H9 (cell line): ENCODE results near the gene KRTAP5-1. TPM values are rescaled to one million over a fixed set of nuclear protein-coding genes. Genes with fewer than 3 reads are reported as not detected.
"Not testable (repeated sequence)": the region's sequence is repeated elsewhere in the genome, so short reads cannot be mapped to it uniquely, and the experiment has no call there.

Experiments used
- DNase-seq: peaks from one replicate; pipeline ENCODE4 v3.0.0-alpha.2; 2017
- H2AFZ ChIP-seq: one replicate; pipeline ENCODE4 v1.6.1; 2013; ENCODE audit warnings: mild to moderate bottlenecking, low read length, control low read depth, moderate library complexity
- H2AK5ac ChIP-seq: 2 replicates; pipeline ENCODE4 v1.6.1; 2013; ENCODE audit warnings: low read length, control low read depth, mixed read lengths; ENCODE audit not compliant: insufficient read length
- H2BK120ac ChIP-seq: one replicate; pipeline ENCODE4 v1.6.1; 2013; ENCODE audit warnings: low read depth, mild to moderate bottlenecking, low read length, control low read depth, inconsistent platforms; ENCODE audit not compliant: poor library complexity, severe bottlenecking
- H2BK12ac ChIP-seq: 2 replicates; pipeline ENCODE4 v1.6.1; 2013; ENCODE audit warnings: low read length, control low read depth, mixed read lengths, low read depth; ENCODE audit not compliant: insufficient read length
- H2BK15ac ChIP-seq: 2 replicates; pipeline ENCODE4 v1.6.1; 2013; ENCODE audit warnings: low read depth, low read length, control low read depth
- H2BK20ac ChIP-seq: one replicate; pipeline ENCODE4 v1.6.1; 2013; ENCODE audit warnings: low read depth, mild to moderate bottlenecking, low read length, control low read depth, inconsistent platforms; ENCODE audit not compliant: poor library complexity, severe bottlenecking
- H2BK5ac ChIP-seq: 2 replicates; pipeline ENCODE4 v1.6.1; 2013; ENCODE audit warnings: low read length, control low read depth, mixed read lengths; ENCODE audit not compliant: insufficient read length
- H3K14ac ChIP-seq: 2 replicates; pipeline ENCODE4 v1.6.1; 2013; ENCODE audit warnings: low read length, control low read depth; ENCODE audit not compliant: insufficient read depth
- H3K18ac ChIP-seq: 2 replicates; pipeline ENCODE4 v1.6.1; 2013; ENCODE audit warnings: low read depth, mild to moderate bottlenecking, mixed read lengths, low read length, control low read depth; ENCODE audit not compliant: insufficient read length
- H3K23ac ChIP-seq: 2 replicates; pipeline ENCODE4 v1.6.1; 2013; ENCODE audit warnings: low read length, control low read depth, mixed read lengths, low read depth; ENCODE audit not compliant: insufficient read length
- H3K23me2 ChIP-seq: 2 replicates; pipeline ENCODE4 v1.6.1; 2013; ENCODE audit warnings: low read depth, mild to moderate bottlenecking, mixed read lengths, low read length, control low read depth; ENCODE audit not compliant: insufficient read length, poor library complexity, severe bottlenecking
- H3K27ac ChIP-seq: 2 replicates; pipeline ENCODE4 v1.5.1; 2013; ENCODE audit warnings: low read length, control low read depth, mixed read lengths, low read depth; ENCODE audit not compliant: insufficient read length
- H3K27me3 ChIP-seq: 2 replicates; pipeline ENCODE4 v1.6.1; 2013; ENCODE audit warnings: low read length, control low read depth, inconsistent platforms; ENCODE audit not compliant: insufficient read depth
- H3K4ac ChIP-seq: 2 replicates; pipeline ENCODE4 v1.6.1; 2013; ENCODE audit warnings: low read depth, mild to moderate bottlenecking, control low read depth, inconsistent platforms, low read length, moderate library complexity
- H3K4me1 ChIP-seq: 2 replicates; pipeline ENCODE4 v1.6.1; 2013; ENCODE audit warnings: low read length, control low read depth, inconsistent platforms; ENCODE audit not compliant: insufficient read depth
- H3K4me2 ChIP-seq: 2 replicates; pipeline ENCODE4 v1.6.1; 2013; ENCODE audit warnings: low read length, control low read depth, mixed read lengths; ENCODE audit not compliant: insufficient read length, insufficient read depth
- H3K56ac ChIP-seq: 2 replicates; pipeline ENCODE4 v1.6.1; 2013; ENCODE audit warnings: low read depth, mild to moderate bottlenecking, mixed read lengths, low read length, control low read depth; ENCODE audit not compliant: insufficient read length
- H3K79me1 ChIP-seq: 2 replicates; pipeline ENCODE4 v1.6.1; 2013; ENCODE audit warnings: low read depth, mild to moderate bottlenecking, moderate library complexity, low read length, control low read depth, inconsistent platforms; ENCODE audit not compliant: insufficient read depth, poor library complexity, severe bottlenecking
- H3K79me2 ChIP-seq: 2 replicates; pipeline ENCODE4 v1.6.1; 2013; ENCODE audit warnings: low read length, control low read depth, inconsistent platforms; ENCODE audit not compliant: insufficient read depth
- H3K9ac ChIP-seq: 2 replicates; pipeline ENCODE4 v1.6.1; 2013; ENCODE audit warnings: low read length, control low read depth, mixed read lengths; ENCODE audit not compliant: insufficient read length; ENCODE audit errors: extremely low read depth
- H3K9me3 ChIP-seq: one replicate; pipeline ENCODE4 v1.6.1; 2013; ENCODE audit warnings: low read depth, low read length, inconsistent platforms; ENCODE audit not compliant: control insufficient read depth
- H3T11ph ChIP-seq: one replicate; pipeline ENCODE4 v1.6.1; 2013; ENCODE audit warnings: mild to moderate bottlenecking, low read length, control low read depth, inconsistent platforms
- H4K20me1 ChIP-seq: one replicate; pipeline ENCODE4 v1.6.1; 2013; ENCODE audit not compliant: control insufficient read depth, insufficient read length, insufficient read depth
- H4K5ac ChIP-seq: 2 replicates; pipeline ENCODE4 v1.6.1; 2013; ENCODE audit warnings: low read depth, mild to moderate bottlenecking, mixed read lengths, low read length, control low read depth; ENCODE audit not compliant: insufficient read length
- H4K8ac ChIP-seq: replicated peaks from 2 replicates; pipeline ENCODE4 v1.6.1; 2013; ENCODE audit warnings: low read length, control low read depth, mixed read lengths, low read depth; ENCODE audit not compliant: insufficient read length
- H4K91ac ChIP-seq: 2 replicates; pipeline ENCODE4 v1.6.1; 2013; ENCODE audit warnings: low read depth, mild to moderate bottlenecking, moderate library complexity, mixed read lengths, low read length, control low read depth; ENCODE audit not compliant: insufficient read length
- H3K27ac Mint-ChIP-seq, 3 experiments: 2 replicates in 2 of 3; 3 replicates in 1 of 3; pipeline ENCODE4 v1.8.0; 2020 to 2021; ENCODE audit warnings: mixed read lengths in 3 of 3, mild to moderate bottlenecking in 1 of 3, moderate library complexity in 1 of 3
- H3K27me3 Mint-ChIP-seq: 2 replicates; pipeline ENCODE4 v1.8.0; 2021; ENCODE audit warnings: low read depth, mild to moderate bottlenecking, moderate library complexity, mixed read lengths
- H3K36me3 Mint-ChIP-seq, 3 experiments: 2 replicates in 2 of 3; 3 replicates in 1 of 3; pipeline ENCODE4 v1.8.0; 2020 to 2021; ENCODE audit warnings: low read depth in 3 of 3, mixed read lengths in 3 of 3; ENCODE audit not compliant: insufficient read depth in 1 of 3
- H3K4me1 Mint-ChIP-seq, 2 experiments: 2 replicates each; pipeline ENCODE4 v1.8.0; 2020; ENCODE audit warnings: mixed read lengths in 2 of 2
- H3K4me3 Mint-ChIP-seq, 2 experiments: 2 replicates in 1 of 2; 3 replicates in 1 of 2; pipeline ENCODE4 v1.8.0; 2020 to 2021; ENCODE audit warnings: mild to moderate bottlenecking in 2 of 2, mixed read lengths in 2 of 2, moderate library complexity in 1 of 2
- H3K9me3 Mint-ChIP-seq, 2 experiments: 2 replicates in 1 of 2; 3 replicates in 1 of 2; pipeline ENCODE4 v1.8.0; 2020; ENCODE audit warnings: mild to moderate bottlenecking in 2 of 2, mixed read lengths in 2 of 2, moderate library complexity in 1 of 2
- CTCF ChIP-seq: fragments of 200-600 bp; sonication (generic); conservative IDR thresholded peaks from 3 replicates; pipeline ENCODE4 v1.8.0; 2021; ENCODE audit warnings: antibody characterized with exemption, mild to moderate bottlenecking
- WGBS: extraction: QIAGEN DNeasy Blood & Tissue Kit; methylation state at CpG from one replicate; pipeline ENCODE4 v1.1.7; 2013; ENCODE audit warnings: missing lambda C conversion rate, low lambda C conversion rate, mixed read lengths; ENCODE audit not compliant: insufficient read length; ENCODE audit errors: extremely low coverage; 5-methylcytosine and 5-hydroxymethylcytosine counted together
- total RNA-seq: library from RNA; stranded (reverse); gene quantifications from 2 replicates; pipeline ENCODE4 v1.2.1, GENCODE V29; 2021

The KRTAP5-1 gene
- total RNA-seq, 1 experiment from 2014 or later = not detected

- Histone ChIP-seq H2BK5ac (no peak overlapping the region), H4K8ac (no peak overlapping the region), H3K4me1 (no peaks in the 10 kb centered on the region), H2AFZ (no peak overlapping the region), H3K18ac (no peak overlapping the region), H2BK20ac (no peak overlapping the region), H3K56ac (no peak overlapping the region), H4K91ac (no peak overlapping the region), H4K20me1 (no peaks in the 10 kb centered on the region), H4K5ac (no peak overlapping the region), H2AK5ac (no peak overlapping the region), H3K79me1 (no peaks in the 10 kb centered on the region), H3K9me3 (no peaks in the 10 kb centered on the region), H3K23me2 (peaks cover 16% of the 10 kb centered on the region), H2BK12ac (no peak overlapping the region), H2BK15ac (no peak overlapping the region), H3K23ac (no peak overlapping the region), H3K27ac (no peak overlapping the region), H3K4me2 (no peak overlapping the region), H3T11ph (no peak overlapping the region), H2BK120ac (no peak overlapping the region), H3K14ac (no peak overlapping the region), H3K79me2 (no peaks in the 10 kb centered on the region), H3K27me3 (peaks cover 19% of the 10 kb centered on the region), H3K9ac (no peak overlapping the region), H3K4ac (no peak overlapping the region)
- Mint-ChIP-seq H3K27ac (no peak overlapping the region), H3K27me3 (peaks cover 71% of the 10 kb centered on the region), H3K36me3 (peaks cover 0 to 4% (median 0%) of the 10 kb centered on the region in 3 experiments; a peak in 3 of 7 replicates), H3K4me3 (no peak overlapping the region), H3K9me3 (peaks cover 9% of the 10 kb centered on the region in 2 experiments), H3K4me1 (peaks cover 5 to 6% of the 10 kb centered on the region in 2 experiments; a peak in 2 of 4 replicates)
- DNase-seq = no peak
- WGBS = no CpG with 5 or more reads among the region's 6 CpGs
- no peak for TF ChIP-seq CTCF
Observed at GRCh38 chr11:1576825-1577224, 8.3 kb downstream of the KRTAP5-1 start.

- H3K4me2 ChIP-seq, H3K9me3 Mint-ChIP-seq, H3K27ac Mint-ChIP-seq, H2BK20ac ChIP-seq, H3K36me3 Mint-ChIP-seq, H2BK5ac ChIP-seq, H3K79me1 ChIP-seq, H4K20me1 ChIP-seq, H3K9me3 ChIP-seq, H3K27ac ChIP-seq, H3K18ac ChIP-seq, DNase-seq, H2BK120ac ChIP-seq, H3K4me3 Mint-ChIP-seq, H3K23ac ChIP-seq, H3K14ac ChIP-seq, H2AK5ac ChIP-seq, H4K5ac ChIP-seq, H2BK15ac ChIP-seq, H2BK12ac ChIP-seq, H2AFZ ChIP-seq, H3K79me2 ChIP-seq, H3K4me1 ChIP-seq, H4K91ac ChIP-seq, H3K56ac ChIP-seq, H4K8ac ChIP-seq, H3K4me1 Mint-ChIP-seq, H3K4ac ChIP-seq, H3K9ac ChIP-seq, H3T11ph ChIP-seq: not testable (repeated sequence)
- H3K27me3 ChIP-seq = peaks cover 19% of the 10 kb centered on the region
- WGBS = no CpG with 5 or more reads among the region's 16 CpGs
- H3K27me3 Mint-ChIP-seq = peaks cover 69% of the 10 kb centered on the region
- peaks cover 22% of the 10 kb centered on the region for H3K23me2 ChIP-seq
Observed at GRCh38 chr11:1575756-1576155, 9.3 kb downstream of the KRTAP5-1 start.
